Activated CD8-positive, alpha-beta memory T cell treated with anti-CD3 and anti-CD28 coated beads, Interleukin-2, amount 50 U/mL, for 24 hours (primary cell): Measurements from ENCODE around the gene RNF213.

Source experiments
- DNase-seq: peaks from one replicate; pipeline ENCODE4 v3.0.0-alpha.2; 2020; ENCODE audit errors: extremely low read depth

RNF213 gene

DNA sequence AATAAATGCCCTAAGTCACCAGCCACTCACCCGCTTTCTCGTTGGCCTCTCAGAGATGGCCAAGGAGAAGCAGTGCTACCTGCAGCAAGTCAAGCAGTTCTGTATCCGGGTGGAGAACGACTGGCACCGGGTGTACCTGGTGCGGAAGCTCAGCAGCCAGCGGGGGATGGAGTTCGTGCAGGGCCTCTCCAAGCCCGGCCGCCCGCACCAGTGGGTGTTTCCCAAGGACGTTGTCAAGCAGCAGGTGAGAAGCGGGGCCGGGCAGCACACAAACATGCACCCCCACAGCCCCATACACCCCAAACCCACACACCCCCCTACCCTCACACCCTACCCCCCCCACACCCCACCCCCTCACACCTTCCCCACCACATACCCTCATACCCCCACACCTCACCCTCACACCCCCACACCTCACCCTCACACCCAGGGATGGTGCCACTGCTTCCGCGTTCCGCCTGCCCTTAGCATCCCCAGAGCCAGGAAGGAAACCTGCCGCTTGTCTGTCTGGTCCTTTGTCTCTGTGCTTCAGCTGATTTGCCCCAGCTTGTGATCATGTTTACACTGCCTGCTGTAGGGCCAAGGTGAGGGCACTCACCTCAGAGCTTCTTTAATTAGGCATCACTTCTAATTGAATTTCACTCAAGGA lies 112.4 kb downstream of the RNF213 start:
- no peak for DNase-seq

DNA sequence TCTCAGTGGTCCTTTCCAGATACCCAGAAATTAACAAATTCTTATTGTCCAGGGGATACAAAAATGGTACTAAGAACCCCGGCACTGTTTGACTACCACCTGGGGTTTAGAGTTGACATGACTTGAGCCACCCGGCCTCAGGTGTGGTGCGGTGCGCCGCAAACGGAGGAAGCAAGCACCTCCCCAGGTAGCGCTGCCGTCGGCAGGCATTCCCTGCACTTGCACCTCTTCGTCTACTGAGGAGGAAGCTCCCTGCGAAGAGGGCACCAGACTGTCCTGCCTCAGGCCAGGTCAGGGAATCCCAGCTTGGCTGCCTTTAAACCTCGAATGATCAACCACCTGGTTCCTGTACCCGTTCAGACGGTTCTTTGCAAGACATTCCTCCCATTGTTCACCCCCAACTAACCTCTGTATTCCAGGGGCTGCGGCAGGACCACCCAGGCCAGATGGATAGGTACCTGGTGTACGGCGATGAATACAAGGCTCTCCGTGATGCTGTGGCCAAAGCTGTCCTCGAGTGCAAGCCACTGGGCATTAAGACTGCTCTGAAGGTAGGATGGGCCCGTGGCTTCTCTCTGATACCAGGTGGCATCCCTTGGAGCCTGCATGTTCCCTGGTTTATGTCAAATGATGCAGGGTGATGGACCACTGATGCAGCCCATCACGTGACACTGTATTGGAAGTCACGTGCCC lies 113.5 kb downstream of the RNF213 start:
- no peak for DNase-seq

DNA sequence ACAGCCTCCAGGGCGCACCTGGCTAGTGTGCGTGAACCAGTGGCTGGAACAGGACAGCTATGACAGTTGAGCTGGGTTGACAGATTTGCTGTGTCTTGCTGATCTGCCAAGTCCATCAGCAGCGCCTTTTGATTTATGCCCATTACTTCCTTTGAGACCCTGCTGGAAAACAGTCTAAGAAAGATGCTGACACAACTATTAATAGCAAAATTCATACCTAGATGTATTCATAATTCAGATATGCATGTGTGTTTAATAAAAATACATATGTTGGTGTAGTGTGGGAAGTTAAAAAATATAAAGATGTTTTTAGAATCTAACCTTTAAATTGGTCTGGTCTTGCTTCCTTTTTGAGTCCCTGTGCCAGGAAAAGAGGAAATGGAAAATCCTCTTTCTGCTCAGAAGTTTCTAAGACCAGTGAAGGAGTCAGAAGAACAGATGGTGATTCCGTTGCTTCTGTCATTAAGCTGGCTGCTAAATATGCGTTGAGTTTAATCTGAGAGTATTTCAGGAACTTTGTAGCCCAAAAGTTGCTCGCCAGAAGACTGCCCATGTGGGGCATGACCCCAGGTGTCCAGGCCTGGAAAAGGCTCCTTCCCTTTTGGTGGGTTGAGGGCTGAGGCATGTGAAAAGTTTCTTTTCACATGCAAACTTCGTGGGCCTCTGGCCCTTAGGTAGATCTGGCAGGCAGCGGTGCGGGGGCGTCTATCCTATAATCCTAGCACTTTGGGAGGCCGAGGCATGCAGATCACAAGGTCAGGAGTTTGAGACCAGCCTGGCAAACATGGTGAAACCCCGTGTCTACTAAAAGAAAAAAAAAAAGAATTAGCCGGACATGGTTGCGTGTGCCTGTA lies 114.3 kb downstream of the RNF213 start:
- DNase-seq: no peak

DNA sequence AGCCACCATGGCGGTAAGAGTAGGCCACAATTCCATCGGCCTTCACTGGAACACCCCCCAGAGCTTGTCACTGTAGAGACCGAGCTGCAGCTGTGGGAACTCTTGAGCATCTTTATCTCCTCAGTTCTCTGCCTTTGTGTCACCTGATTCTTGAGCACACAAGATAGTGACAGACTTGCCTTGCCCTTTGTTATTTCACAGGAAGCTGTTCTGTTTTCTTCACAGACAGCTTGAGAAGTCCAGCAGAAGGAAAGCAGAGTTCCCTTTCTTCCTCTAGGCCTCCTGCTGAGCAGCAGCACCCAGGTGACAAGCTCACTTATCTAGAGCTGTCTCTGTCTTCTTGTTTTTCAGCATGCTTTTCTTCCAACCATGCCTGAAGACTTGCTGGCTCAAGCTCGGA lies 115.9 kb downstream of the RNF213 start:
- no peak for DNase-seq

DNA sequence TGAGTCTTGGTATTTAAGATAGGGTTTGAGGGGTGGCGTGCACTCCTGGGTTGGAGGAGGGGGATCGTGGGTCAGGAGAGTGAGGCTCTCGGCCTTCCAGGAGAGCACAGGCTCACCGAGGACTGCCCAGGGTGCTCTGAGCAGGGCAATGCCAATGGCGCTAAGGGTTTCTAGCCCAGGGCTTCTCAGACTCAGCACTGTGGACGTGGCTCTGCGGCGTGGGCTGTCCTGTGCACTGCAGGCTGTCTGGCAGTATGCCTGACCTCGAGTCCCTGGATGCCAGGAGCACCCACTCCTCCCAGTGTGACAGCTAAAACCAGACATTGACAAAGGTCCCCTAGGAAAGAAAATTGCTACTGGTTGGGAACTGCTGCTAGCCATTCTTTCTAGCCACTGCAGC lies 117.1 kb downstream of the RNF213 start:
- DNase-seq: no peak

DNA sequence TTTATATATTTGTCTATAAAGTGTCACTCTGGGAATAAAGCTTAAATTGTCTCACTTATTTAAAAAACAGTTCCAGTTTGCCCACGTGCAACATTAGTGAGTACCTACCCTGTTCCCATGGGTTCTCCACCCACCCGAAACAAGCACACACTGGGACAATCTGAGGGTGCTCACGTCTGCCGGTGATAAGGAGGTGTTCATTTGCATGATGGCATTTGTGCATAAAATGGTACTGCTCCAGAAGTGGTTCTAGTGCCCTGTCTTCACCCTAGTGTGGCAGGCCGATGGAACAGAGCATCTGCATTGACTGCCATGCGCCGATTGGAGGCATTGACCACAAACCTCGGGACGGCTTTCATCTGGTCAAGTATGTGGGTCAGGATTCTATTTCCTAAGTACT lies 118.7 kb downstream of the RNF213 start:
- DNase-seq: no peak

DNA sequence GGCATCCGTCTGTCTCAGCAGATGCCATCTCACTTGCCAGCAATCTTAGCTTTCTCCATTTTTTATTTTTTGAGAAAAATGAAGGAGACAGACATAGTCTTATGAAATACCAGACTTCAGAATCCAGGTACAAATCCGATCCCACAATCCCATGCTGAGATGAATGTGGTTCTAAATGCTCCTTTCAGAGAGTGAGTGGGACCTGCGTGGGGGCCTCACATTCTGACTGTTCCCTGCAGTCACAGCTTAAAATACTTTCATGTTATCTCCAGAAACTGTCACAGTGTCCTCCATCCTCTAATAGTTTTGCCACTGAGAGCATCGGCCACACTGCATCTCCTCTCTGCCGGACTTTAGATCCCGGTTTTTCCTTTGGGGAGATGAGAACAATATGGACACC lies 119.4 kb downstream of the RNF213 start:
- no peak for DNase-seq

DNA sequence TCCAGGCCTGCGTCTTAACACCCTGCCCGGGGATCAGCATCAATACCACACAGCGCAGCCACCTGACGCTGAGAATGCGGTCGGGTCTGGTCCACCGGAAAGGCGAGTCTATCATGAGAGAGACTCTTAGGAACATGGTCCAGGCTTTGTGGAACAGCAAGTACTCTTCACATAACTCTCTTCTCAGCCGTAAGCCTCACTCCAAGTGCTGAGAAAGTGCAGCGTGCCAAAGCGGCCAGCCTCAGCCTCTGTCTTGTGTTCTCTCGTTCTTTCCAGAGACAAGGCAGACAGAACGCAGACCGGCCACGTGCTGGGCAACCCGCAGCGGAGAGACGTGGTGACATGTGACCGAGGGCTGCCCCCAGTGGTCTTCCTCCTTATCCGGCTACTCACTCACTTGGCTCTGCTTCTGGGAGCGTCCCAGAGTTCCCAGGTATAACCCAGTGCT lies 119.9 kb downstream of the RNF213 start:
- DNase-seq: no peak

DNA sequence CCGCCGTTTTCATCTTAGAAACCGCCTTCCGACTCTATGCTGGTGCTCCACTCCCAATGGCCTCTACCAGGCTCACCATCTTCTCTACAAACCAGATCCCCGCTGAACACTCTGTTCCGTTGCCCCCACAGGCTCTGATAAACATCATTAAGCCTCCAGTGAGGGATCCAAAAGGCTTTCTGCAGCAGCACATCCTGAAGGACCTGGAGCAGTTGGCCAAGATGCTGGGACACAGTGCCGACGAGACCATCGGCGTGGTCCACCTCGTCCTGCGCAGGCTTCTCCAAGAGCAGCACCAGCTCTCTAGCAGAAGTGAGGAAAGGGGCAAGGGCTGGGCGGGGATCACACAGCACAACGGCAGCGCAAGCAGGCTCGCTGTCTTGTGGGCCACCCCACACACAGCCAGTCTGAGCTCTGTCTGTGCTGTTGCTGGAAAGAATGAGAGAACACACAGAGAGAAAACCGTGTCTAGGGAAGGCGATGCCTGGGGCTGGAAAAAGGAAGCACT lies 120.8 kb downstream of the RNF213 start:
- no peak for DNase-seq

DNA sequence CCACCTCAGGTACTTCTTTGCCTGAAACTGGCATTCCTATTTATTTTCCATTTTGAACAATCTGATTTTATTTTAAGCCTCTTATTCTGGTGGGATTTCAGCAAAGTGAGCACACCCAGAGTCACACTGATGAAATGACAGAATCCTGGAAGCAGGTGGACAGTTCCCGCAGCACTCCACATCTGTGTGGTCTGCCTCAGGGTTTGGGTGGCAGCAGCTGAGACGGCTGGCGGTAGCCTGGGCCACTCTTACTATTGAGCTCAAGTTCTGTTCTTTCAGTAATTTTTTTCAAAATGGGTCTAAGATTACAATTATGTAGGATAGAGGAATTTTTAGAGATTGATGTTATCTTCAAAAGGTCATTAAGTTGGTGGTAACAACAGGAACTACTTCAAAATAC lies 121.8 kb downstream of the RNF213 start:
- no peak for DNase-seq

DNA sequence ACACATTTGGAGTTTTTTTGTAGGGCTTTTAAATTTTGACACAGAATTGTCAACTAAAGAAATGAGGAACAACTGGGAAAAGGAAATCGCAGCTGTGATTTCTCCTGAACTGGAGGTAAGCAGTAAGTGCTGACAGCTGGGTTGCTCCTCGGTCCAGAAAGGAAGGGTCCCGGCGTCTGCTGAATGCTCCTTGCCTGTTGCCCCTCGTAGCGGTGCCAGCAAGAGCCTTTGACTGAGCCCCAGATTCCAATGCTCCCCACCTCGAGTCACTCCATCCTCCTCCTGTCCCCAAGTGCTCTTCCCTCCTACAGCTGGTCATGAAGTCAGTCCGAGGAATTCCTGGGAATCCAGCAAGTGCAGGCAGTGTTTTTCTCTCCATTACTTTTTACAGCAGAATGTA lies 122.3 kb downstream of the RNF213 start:
- no peak for DNase-seq

DNA sequence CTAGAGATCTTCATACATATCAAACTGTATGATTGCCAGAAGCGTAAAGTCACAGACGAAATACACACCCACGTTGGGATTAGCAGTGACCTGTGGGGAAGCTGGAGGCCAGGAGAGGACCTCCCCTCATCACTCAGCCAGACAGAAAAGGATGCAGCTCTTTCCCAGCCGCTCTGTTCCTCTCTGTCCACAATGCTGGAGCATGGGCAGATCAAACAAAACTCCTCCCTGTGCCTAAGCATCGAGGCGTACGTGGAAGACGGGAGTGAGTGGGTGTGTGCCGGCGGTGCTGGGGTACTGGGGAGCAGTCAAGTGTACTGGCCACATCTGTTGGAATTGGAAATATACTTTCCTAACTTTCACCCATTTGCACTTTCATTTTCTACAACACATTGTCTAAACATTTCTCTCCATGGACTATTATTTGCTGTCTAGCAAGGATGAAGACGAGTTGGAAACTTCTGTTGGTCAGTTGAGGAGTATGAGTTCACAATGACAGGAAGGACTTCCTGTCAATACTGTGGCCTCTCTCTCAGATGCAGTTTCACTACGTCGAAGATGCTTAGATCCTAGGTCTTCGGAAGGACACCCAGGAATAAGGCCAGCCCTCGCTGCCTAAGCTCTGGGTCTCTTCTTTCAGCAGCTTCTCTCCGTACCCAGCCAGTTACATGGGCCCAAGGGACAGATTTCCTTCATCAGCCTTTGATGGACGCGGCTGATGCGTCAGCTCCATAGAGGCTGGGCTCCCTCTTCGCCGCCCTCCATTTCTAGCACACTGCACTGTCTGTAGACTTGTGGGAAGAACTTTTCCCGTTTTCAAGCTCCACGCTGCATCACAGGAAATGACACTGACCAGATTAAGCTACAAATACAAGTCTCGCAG lies 123.7 kb downstream of the RNF213 start:
- no peak for DNase-seq

DNA sequence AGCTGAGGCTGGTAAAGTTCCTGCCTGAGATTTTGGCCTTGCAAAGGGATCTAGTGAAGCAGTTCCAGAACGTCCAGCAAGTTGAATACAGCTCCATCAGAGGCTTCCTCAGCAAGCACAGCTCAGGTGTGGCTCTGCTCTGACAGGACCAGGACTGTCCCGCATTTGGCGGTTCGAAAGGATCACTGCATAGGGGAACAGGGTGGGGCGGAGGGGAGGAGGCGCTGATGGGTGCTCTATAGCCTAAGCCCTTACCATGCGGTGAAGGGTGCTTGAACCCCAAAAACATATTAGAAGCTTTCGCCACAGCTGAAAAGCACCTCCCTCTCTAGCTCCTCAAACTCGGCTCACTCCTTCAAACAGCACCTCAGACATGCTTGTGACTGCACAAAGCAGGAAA lies 124.4 kb downstream of the RNF213 start:
- DNase-seq: no peak

DNA sequence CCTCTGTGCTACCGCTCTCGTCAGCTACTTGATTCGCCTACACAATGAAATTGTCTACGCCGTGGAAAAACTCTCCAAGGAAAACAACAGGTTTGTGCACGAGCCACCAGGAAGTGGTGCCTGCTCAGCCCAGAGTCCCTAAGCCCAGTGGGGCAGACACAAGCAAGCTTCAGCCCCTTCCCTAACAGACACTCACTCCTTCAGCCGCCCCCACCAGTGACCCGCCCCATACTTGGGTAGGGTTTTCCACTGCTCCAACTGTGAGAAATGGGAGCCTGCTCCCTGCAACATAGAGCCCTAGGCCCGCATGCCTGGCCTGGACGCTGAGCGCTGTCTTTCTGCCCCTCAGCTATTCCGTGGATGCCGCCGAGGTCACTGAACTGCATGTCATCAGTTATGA lies 125.7 kb downstream of the RNF213 start:
- no peak for DNase-seq

DNA sequence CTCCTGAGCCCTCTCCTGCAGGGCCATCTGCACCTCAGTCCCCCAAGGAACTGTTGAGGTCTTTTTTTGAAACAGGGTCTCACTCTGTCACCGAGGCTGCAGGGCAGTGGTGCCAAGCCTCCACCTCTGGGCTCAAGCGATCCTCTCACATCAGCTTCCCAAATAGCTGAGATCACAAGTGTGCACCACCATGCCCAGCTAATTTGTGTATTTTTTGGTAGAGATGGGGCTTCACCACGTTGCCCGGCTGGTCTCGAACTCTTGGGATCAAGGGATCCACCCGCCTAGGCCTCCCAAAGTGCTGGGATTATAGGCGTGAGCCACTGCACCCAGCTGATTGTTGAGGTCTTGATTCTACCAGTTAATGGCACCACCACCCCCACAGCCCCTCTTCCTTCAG lies 126.4 kb downstream of the RNF213 start:
- no peak for DNase-seq

DNA sequence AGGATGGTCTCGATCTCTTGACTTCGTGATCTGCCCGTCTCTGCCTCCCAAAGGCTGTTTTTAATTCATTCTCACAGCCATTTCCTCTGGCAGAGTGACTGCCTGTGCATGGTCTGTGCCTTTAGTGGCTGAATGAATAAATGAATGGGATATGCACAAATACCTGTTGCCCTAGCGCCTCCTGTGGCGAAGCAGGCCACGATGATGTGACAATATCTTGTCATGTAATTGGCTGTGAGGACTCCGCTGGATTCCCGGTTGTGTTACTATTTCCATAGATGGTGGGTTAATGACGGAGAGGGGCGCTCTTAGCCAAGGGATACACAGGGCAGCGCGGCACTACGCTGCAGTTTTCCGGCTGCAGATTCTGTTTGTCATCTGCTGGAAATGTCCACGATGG lies 127.5 kb downstream of the RNF213 start:
- DNase-seq: no peak

DNA sequence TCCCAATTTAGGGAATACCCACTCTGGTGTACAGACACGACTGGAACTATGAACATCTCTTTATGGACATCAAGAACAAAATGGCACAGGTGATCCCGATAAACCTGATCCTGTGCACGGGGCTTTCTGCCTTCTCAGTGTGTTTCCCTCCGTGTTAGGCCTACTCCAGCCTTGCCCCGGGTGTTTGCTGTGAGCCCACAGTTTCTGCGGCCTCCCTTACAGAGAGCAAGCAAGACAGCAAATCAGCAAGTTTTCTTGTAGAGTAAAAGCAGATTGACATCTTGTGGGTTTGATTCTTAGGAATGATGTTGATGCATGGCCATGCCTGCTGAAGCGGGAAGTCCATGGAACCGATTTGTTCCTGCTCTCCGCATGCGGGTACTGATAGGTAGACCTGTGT lies 127.9 kb downstream of the RNF213 start:
- no peak for DNase-seq

DNA sequence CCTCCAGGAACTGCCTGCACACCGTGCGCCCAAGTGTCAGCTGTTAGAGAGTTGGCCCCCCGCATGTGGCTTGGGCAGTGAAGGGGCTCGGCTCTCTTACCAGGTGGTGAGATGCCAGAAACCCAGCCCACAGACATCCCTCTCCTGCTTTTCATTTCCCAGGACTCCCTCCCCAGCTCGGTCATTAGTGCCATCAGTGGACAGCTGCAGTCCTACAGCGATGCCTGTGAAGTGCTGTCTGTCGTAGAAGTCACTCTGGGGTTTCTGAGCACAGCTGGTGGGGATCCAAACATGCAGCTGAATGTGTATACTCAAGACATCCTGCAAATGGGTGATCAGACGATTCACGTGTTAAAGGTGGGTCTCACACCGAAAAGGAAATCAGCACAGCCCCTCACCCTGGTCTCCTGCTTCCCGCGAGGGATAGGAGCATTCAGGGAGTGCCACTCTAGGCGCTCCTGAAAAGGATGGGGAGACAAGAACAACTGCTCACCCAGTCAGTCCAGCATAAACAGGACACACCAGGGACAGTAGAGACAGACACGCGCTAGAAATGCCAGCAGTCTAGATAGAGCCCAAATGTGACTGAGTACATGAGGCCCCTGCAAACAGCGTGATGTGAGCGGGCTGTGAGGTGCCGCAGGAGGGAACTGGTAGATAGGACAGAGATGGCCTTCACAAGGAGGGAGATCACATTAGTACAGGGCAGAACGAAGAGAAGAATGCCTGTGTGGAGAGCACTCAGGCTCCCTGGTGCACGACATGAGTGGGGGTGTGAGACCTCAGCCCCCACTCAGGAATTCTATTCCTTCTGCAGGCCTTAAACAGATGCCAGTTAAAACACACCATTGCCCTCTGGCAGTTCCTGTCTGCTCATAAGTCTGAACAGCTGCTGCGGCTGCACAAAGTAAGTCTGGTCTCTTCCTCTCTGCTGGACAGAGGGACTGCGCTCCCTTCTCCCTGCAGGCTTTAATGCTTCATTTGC lies 128.7 kb downstream of the RNF213 start:
- DNase-seq: no peak

DNA sequence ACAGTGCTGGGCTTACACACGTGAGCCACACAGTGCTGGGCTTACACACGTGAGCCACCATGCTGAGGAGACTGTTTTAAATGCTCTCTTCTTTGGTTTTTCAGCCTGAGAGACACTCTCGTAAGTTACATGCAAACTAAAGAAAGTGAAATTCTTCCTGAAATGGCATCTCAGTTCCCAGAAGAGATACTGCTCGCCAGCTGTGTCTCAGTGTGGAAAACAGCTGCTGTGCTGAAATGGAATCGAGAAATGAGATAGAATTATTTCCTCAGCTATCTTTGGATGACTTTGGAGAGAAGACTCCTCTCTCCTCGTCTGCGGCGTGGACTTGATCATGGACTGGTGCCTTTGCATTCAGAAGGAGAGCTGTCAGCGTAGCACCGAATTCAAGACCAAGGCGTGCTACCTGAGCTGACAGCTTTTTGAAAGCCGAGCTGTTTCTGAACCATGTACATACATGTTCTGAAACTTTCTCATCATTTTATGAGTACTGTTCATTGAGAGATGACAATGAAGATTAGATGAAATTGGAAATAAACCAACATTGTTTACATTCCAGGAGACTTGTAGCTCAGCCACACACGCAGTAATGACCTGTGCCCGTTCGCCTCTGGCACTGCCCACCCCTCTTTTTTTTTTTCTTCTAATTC lies 132.7 kb downstream of the RNF213 start:
- no peak for DNase-seq

DNA sequence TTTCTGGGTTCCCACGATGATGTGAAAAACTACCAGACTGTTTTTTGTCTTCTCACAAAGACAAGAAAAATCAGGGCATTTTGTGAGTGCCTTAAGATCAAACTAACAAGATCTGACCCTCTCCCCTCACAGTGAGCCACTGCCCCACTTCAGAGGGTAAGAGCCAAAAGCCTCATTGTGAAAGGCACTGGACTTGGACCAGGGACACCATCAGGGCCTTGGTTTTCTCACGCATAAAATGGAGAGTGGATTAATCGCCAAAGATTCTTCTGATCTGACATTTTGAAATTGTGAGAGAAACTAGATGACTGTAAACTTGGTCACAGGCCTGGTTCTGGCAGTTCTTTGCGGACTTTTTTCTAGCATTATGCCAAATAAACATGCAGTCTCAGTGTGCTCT lies 133.3 kb downstream of the RNF213 start:
- no peak for DNase-seq
